WTC11 (cell line): ENCODE results near the gene PRR18. TPM values are rescaled to one million over a fixed set of nuclear protein-coding genes. Genes with fewer than 3 reads are reported as not detected.

Experiments
- CREB1 ChIP-seq: sonication (generic); formaldehyde crosslinking; IDR thresholded peaks from 2 replicates; pipeline ENCODE4 v1.8.0; 2023; ENCODE audit warnings: mild to moderate bottlenecking, missing genetic modification reagents
- FOXJ3 ChIP-seq: sonication (generic); formaldehyde crosslinking; IDR thresholded peaks from 2 replicates; pipeline ENCODE4 v1.9.0; 2021; ENCODE audit warnings: missing genetic modification reagents, mild to moderate bottlenecking, borderline replicate concordance
- IRF2 ChIP-seq: sonication (generic); formaldehyde crosslinking; IDR thresholded peaks from 2 replicates; pipeline ENCODE4 v1.8.0; 2022; ENCODE audit warnings: low read depth, missing genetic modification reagents, borderline replicate concordance
- JAZF1 ChIP-seq: fragments of 250-450 bp; sonication (Bioruptor Pico); IDR thresholded peaks from 2 replicates; pipeline ENCODE4 v1.9.0; 2021; ENCODE audit warnings: moderate library complexity, mild to moderate bottlenecking, inconsistent platforms
- MXD4 ChIP-seq: fragments of 250-450 bp; sonication (Bioruptor Pico); IDR thresholded peaks from 2 replicates; pipeline ENCODE4 v1.8.0; 2021; ENCODE audit warnings: mild to moderate bottlenecking, moderate library complexity, borderline replicate concordance
- NR3C1 ChIP-seq: sonication (generic); formaldehyde crosslinking; conservative IDR thresholded peaks from 2 replicates; pipeline ENCODE4 v1.8.1; 2023; ENCODE audit warnings: low read depth, mild to moderate bottlenecking, missing genetic modification reagents
- RORB ChIP-seq: fragments of 250-450 bp; sonication (Bioruptor Pico); IDR thresholded peaks from 2 replicates; pipeline ENCODE4 v1.9.0; 2021; ENCODE audit warnings: mild to moderate bottlenecking
- SP1 ChIP-seq: sonication (generic); formaldehyde crosslinking; conservative IDR thresholded peaks from 2 replicates; pipeline ENCODE4 v1.8.1; 2022; ENCODE audit warnings: missing genetic modification reagents
- TP53 ChIP-seq: sonication (generic); formaldehyde crosslinking; IDR thresholded peaks from 2 replicates; pipeline ENCODE4 v1.8.1; 2023; ENCODE audit warnings: mild to moderate bottlenecking, missing genetic modification reagents
- total RNA-seq: library from RNA; stranded (reverse); gene quantifications from 3 replicates; pipeline ENCODE4 v1.2.3, GENCODE V29; 2021
- TF ChIP-seq, protein P1 (sequence below): sonication (generic); formaldehyde crosslinking; conservative IDR thresholded peaks from 2 replicates; pipeline ENCODE4 v1.8.1; 2022; ENCODE audit warnings: mild to moderate bottlenecking, missing genetic modification reagents
- TF ChIP-seq, protein P2 (sequence below): sonication (generic); formaldehyde crosslinking; IDR thresholded peaks from 2 replicates; pipeline ENCODE4 v1.8.0; 2023; ENCODE audit warnings: mild to moderate bottlenecking, missing genetic modification reagents
- TF ChIP-seq, protein P3 (sequence below): sonication (generic); formaldehyde crosslinking; IDR thresholded peaks from 2 replicates; pipeline ENCODE4 v1.8.0; 2022; ENCODE audit warnings: mild to moderate bottlenecking, missing genetic modification reagents
- TF ChIP-seq, protein P4 (sequence below): sonication (generic); formaldehyde crosslinking; IDR thresholded peaks from 2 replicates; pipeline ENCODE4 v1.8.1; 2023; ENCODE audit warnings: mild to moderate bottlenecking, missing genetic modification reagents
- TF ChIP-seq, protein P5 (sequence below): sonication (generic); formaldehyde crosslinking; IDR thresholded peaks from 2 replicates; pipeline ENCODE4 v1.8.1; 2022; ENCODE audit warnings: low read depth, mild to moderate bottlenecking, moderate library complexity, missing genetic modification reagents, borderline replicate concordance
- TF ChIP-seq, protein P6 (sequence below): sonication (generic); formaldehyde crosslinking; IDR thresholded peaks from 2 replicates; pipeline ENCODE4 v1.8.0; 2023; ENCODE audit warnings: missing genetic modification reagents
- TF ChIP-seq, protein P7 (sequence below): fragments of 200-600 bp; IDR thresholded peaks from 2 replicates; pipeline ENCODE4 v1.8.0; 2022; ENCODE audit warnings: antibody characterized with exemption
- TF ChIP-seq, protein P8 (sequence below): sonication (generic); formaldehyde crosslinking; IDR thresholded peaks from 2 replicates; pipeline ENCODE4 v1.8.0; 2022; ENCODE audit warnings: mild to moderate bottlenecking, missing genetic modification reagents
- TF ChIP-seq, protein P9 (sequence below): sonication (generic); formaldehyde crosslinking; IDR thresholded peaks from 2 replicates; pipeline ENCODE4 v1.8.1; 2022; ENCODE audit warnings: mild to moderate bottlenecking, moderate library complexity, missing genetic modification reagents

The PRR18 gene
- total RNA-seq, 1 experiment from 2014 or later = 0.52 TPM

DNA sequence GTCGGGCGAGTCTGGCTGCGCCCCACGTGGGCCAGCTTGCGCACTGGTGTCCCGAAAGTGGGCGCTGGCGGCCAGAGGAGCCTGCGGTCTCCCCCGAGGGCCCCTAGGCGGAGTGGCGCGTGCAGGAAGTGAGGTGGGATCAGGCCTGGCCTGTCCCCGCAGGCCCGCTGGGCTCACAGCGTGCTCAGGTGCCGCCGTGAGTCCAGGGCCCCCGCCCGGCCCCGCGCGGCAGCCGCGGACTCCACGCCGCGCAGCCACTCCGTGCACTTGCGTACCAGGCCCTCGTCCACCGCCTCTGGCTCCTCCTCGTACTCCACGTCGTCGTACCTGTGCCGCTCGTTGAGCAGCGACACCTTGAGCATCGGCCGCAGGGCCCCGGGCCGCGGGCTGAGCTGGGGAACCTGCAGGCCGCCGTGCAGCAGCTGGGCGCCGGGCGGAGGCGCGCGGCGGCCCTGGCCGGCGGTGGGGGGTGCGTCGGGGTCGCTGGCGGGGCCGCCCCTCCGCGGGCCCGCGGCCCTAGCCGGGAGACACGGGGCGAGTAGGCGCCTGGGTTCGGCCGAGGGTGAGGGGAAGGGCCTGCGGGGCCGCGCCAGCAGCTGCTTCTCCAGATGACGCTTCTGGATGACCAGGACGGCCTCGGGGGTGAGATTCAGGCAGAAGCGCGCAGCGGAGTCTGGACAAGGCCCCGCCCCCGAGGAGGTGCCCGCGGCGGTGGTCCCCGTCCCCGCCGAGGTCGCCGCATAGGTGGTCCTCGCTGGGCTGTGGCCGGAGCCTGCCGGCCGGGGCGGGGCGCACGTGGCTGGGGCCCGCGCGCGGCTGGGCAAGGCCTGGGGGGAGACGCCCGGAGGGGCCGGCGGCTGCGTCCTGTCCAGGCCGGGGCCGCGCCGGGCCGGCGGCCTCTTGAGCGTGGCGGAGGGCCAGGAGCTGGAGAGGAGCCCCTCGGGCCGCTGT, 835 bp downstream of the PRR18 start (continued):
- TF ChIP-seq IRF2 (CRISPR knock-in tag) (no peak), MXD4 (no peak), FOXJ3 (CRISPR knock-in tag) (no peak), TP53 (0 out of 2 replicates have a peak, but pooled peaks have one; percentile 25), RORB (CRISPR knock-in tag) (no peak), SP1 (CRISPR knock-in tag) (peak; percentile 59), NR3C1 (CRISPR knock-in tag) (no peak), CREB1 (CRISPR knock-in tag) (peak; percentile 50; the same call in 1 of the 2 replicates), JAZF1 (CRISPR knock-in tag) (no peak)
- TF ChIP-seq, protein P1, sequence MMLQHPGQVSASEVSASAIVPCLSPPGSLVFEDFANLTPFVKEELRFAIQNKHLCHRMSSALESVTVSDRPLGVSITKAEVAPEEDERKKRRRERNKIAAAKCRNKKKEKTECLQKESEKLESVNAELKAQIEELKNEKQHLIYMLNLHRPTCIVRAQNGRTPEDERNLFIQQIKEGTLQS (CRISPR knock-in tag) = no peak
- TF ChIP-seq, protein P2, sequence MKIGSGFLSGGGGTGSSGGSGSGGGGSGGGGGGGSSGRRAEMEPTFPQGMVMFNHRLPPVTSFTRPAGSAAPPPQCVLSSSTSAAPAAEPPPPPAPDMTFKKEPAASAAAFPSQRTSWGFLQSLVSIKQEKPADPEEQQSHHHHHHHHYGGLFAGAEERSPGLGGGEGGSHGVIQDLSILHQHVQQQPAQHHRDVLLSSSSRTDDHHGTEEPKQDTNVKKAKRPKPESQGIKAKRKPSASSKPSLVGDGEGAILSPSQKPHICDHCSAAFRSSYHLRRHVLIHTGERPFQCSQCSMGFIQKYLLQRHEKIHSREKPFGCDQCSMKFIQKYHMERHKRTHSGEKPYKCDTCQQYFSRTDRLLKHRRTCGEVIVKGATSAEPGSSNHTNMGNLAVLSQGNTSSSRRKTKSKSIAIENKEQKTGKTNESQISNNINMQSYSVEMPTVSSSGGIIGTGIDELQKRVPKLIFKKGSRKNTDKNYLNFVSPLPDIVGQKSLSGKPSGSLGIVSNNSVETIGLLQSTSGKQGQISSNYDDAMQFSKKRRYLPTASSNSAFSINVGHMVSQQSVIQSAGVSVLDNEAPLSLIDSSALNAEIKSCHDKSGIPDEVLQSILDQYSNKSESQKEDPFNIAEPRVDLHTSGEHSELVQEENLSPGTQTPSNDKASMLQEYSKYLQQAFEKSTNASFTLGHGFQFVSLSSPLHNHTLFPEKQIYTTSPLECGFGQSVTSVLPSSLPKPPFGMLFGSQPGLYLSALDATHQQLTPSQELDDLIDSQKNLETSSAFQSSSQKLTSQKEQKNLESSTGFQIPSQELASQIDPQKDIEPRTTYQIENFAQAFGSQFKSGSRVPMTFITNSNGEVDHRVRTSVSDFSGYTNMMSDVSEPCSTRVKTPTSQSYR (CRISPR knock-in tag) = no peak
- TF ChIP-seq, protein P3, sequence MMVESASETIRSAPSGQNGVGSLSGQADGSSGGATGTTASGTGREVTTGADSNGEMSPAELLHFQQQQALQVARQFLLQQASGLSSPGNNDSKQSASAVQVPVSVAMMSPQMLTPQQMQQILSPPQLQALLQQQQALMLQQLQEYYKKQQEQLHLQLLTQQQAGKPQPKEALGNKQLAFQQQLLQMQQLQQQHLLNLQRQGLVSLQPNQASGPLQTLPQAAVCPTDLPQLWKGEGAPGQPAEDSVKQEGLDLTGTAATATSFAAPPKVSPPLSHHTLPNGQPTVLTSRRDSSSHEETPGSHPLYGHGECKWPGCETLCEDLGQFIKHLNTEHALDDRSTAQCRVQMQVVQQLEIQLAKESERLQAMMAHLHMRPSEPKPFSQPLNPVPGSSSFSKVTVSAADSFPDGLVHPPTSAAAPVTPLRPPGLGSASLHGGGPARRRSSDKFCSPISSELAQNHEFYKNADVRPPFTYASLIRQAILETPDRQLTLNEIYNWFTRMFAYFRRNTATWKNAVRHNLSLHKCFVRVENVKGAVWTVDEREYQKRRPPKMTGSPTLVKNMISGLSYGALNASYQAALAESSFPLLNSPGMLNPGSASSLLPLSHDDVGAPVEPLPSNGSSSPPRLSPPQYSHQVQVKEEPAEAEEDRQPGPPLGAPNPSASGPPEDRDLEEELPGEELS (CRISPR knock-in tag) = no peak
- TF ChIP-seq, protein P4, sequence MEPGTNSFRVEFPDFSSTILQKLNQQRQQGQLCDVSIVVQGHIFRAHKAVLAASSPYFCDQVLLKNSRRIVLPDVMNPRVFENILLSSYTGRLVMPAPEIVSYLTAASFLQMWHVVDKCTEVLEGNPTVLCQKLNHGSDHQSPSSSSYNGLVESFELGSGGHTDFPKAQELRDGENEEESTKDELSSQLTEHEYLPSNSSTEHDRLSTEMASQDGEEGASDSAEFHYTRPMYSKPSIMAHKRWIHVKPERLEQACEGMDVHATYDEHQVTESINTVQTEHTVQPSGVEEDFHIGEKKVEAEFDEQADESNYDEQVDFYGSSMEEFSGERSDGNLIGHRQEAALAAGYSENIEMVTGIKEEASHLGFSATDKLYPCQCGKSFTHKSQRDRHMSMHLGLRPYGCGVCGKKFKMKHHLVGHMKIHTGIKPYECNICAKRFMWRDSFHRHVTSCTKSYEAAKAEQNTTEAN (CRISPR knock-in tag) = peak; percentile 92
- TF ChIP-seq, protein P5, sequence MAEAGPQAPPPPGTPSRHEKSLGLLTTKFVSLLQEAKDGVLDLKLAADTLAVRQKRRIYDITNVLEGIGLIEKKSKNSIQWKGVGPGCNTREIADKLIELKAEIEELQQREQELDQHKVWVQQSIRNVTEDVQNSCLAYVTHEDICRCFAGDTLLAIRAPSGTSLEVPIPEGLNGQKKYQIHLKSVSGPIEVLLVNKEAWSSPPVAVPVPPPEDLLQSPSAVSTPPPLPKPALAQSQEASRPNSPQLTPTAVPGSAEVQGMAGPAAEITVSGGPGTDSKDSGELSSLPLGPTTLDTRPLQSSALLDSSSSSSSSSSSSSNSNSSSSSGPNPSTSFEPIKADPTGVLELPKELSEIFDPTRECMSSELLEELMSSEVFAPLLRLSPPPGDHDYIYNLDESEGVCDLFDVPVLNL (CRISPR knock-in tag) = 0 out of 2 replicates have a peak, but pooled peaks have one; percentile 48
- TF ChIP-seq, protein P6, sequence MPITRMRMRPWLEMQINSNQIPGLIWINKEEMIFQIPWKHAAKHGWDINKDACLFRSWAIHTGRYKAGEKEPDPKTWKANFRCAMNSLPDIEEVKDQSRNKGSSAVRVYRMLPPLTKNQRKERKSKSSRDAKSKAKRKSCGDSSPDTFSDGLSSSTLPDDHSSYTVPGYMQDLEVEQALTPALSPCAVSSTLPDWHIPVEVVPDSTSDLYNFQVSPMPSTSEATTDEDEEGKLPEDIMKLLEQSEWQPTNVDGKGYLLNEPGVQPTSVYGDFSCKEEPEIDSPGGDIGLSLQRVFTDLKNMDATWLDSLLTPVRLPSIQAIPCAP (CRISPR knock-in tag) = 0 out of 2 replicates have a peak, but pooled peaks have one; percentile 24
- TF ChIP-seq, protein P7, sequence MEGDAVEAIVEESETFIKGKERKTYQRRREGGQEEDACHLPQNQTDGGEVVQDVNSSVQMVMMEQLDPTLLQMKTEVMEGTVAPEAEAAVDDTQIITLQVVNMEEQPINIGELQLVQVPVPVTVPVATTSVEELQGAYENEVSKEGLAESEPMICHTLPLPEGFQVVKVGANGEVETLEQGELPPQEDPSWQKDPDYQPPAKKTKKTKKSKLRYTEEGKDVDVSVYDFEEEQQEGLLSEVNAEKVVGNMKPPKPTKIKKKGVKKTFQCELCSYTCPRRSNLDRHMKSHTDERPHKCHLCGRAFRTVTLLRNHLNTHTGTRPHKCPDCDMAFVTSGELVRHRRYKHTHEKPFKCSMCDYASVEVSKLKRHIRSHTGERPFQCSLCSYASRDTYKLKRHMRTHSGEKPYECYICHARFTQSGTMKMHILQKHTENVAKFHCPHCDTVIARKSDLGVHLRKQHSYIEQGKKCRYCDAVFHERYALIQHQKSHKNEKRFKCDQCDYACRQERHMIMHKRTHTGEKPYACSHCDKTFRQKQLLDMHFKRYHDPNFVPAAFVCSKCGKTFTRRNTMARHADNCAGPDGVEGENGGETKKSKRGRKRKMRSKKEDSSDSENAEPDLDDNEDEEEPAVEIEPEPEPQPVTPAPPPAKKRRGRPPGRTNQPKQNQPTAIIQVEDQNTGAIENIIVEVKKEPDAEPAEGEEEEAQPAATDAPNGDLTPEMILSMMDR = no peak
- TF ChIP-seq, protein P8, sequence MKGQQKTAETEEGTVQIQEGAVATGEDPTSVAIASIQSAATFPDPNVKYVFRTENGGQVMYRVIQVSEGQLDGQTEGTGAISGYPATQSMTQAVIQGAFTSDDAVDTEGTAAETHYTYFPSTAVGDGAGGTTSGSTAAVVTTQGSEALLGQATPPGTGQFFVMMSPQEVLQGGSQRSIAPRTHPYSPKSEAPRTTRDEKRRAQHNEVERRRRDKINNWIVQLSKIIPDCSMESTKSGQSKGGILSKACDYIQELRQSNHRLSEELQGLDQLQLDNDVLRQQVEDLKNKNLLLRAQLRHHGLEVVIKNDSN (CRISPR knock-in tag) = peak; percentile 20; the same call in 1 of the 2 replicates
- TF ChIP-seq, protein P9, sequence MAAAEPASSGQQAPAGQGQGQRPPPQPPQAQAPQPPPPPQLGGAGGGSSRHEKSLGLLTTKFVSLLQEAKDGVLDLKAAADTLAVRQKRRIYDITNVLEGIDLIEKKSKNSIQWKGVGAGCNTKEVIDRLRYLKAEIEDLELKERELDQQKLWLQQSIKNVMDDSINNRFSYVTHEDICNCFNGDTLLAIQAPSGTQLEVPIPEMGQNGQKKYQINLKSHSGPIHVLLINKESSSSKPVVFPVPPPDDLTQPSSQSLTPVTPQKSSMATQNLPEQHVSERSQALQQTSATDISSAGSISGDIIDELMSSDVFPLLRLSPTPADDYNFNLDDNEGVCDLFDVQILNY (CRISPR knock-in tag) = no peak
